ENCODE measurements around the gene MAIP1.

DNA sequence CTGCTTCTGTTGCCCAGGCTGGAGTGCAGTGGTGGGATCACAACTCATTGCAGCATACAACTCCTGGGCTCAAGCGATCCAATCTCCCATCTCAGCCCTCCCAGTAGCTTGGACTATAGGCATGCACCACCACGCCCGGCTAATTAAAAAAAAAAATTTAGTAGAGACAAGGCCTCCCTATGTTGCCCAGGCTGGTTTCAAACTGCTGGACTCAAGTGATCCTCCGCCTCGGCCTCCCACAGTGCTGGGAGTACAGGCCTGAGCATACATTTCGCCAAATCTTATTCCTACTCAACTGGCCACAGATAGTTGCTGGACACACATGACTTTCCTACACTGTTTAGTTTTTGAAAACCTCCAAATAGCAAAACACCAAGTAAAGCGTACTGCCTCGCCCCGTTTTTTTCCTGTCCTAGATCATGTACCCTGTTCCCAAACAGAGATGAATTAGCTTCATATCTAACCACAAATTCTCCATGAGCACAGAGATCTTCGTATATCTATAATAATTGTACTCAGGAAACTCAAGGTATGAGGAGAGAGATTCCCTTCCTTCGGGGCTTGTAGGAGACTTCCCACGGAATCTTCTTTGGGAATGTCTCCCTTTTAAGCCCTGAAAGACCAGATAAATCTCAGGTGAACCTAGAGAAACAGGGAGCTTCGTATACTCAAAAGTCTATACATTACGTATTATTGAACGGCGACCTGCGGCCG lies 44.9 kb upstream of the MAIP1 start:
- TF ChIP-seq, protein P1, sequence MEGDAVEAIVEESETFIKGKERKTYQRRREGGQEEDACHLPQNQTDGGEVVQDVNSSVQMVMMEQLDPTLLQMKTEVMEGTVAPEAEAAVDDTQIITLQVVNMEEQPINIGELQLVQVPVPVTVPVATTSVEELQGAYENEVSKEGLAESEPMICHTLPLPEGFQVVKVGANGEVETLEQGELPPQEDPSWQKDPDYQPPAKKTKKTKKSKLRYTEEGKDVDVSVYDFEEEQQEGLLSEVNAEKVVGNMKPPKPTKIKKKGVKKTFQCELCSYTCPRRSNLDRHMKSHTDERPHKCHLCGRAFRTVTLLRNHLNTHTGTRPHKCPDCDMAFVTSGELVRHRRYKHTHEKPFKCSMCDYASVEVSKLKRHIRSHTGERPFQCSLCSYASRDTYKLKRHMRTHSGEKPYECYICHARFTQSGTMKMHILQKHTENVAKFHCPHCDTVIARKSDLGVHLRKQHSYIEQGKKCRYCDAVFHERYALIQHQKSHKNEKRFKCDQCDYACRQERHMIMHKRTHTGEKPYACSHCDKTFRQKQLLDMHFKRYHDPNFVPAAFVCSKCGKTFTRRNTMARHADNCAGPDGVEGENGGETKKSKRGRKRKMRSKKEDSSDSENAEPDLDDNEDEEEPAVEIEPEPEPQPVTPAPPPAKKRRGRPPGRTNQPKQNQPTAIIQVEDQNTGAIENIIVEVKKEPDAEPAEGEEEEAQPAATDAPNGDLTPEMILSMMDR (conservative IDR thresholded peaks at IDR 0.05): no peak
- TF ChIP-seq ZFX (IDR thresholded peaks at IDR 0.05): no peak

Data from C4-2B (cell line).